Esophagus muscularis mucosa (tissue), 4 donors: ENCODE results near the gene TTC7B. TPM values are rescaled to one million over a fixed set of nuclear protein-coding genes. Genes with fewer than 3 reads are reported as not detected.
A peak's percentile ranks its signal among the peaks of the same experiment; 100 is the strongest.

ENCODE experiments used
- DNase-seq: peaks from one replicate; pipeline ENCODE4 v3.0.0-alpha.2; 2017; ENCODE audit errors: extremely low spot score
- H3K27ac ChIP-seq, 4 donors: fragments of 200-600 bp; sonication (generic); replicated peaks in 1 of 4; 1 replicate in 3 of 4; 2 replicates in 1 of 4; pipeline ENCODE4 v1.5.1; 2016 to 2019; ENCODE audit warnings: mild to moderate bottlenecking in 1 of 4
- H3K27me3 ChIP-seq, 4 donors: fragments of 200-600 bp; sonication (generic); one replicate each; pipeline versions ENCODE4 v1.5.1 to v1.6.0; 2016 to 2019
- H3K36me3 ChIP-seq, 4 donors: fragments of 200-600 bp; sonication (generic); one replicate each; pipeline ENCODE4 v1.5.1; 2016 to 2019
- H3K4me1 ChIP-seq, 4 donors: fragments of 200-600 bp; sonication (generic); one replicate each; pipeline ENCODE4 v1.5.1; 2016 to 2019
- H3K4me3 ChIP-seq, 4 donors: fragments of 200-600 bp; sonication (generic); 1 replicate in 2 of 4; 2 replicates in 2 of 4; pipeline ENCODE4 v1.5.1; 2016 to 2019; ENCODE audit warnings: mild to moderate bottlenecking in 4 of 4, moderate library complexity in 1 of 4
- H3K9me3 ChIP-seq, 4 donors: fragments of 200-600 bp; sonication (generic); 1 replicate in 3 of 4; 2 replicates in 1 of 4; pipeline ENCODE4 v1.5.1; 2016 to 2019
- CTCF ChIP-seq, 3 experiments: fragments of 200-600 bp in 2 of 3; fragments of 450-650 bp in 1 of 3; sonication (generic) in 2 of 3; IDR thresholded peaks; one replicate each; pipeline ENCODE4 v1.5.1; 2017 to 2019; ENCODE audit warnings: antibody characterized with exemption in 3 of 3, mild to moderate bottlenecking in 2 of 3, moderate library complexity in 1 of 3
- EP300 ChIP-seq: sonication (generic); formaldehyde crosslinking; IDR thresholded peaks from one replicate; pipeline ENCODE4 v1.6.1; 2017; ENCODE audit warnings: antibody characterized with exemption
- POLR2A ChIP-seq: fragments of 450-650 bp; IDR thresholded peaks from one replicate; pipeline ENCODE4 v1.6.1; 2017; ENCODE audit warnings: antibody characterized with exemption, moderate library complexity, mild to moderate bottlenecking, low read depth
- POLR2AphosphoS5 ChIP-seq, 2 donors: sonication (generic); formaldehyde crosslinking; IDR thresholded peaks; one replicate each; pipeline ENCODE4 v1.6.1; 2017; ENCODE audit warnings: antibody characterized with exemption in 2 of 2
- WGBS: methylation state at CpG from one replicate; pipeline ENCODE4 v1.1.5; 2018; 5-methylcytosine and 5-hydroxymethylcytosine counted together
- intact Hi-C: fragments of 100-400 bp; cut with DNase I; formaldehyde crosslinking; loops from one replicate; pipeline ENCODE4 v1.15.1; 2023
- total RNA-seq, 4 donors: library from RNA; depleted of rRNA; stranded (reverse); fragments of >200 nt; gene quantifications; one replicate each; pipeline versions ENCODE4 v1.1.0 to v1.2.1, GENCODE V29; 2016

Gene TTC7B
- total RNA-seq, 4 donors from 2014 or later = 54.4 to 148 (median 113) TPM

- Histone ChIP-seq H3K4me1 (peaks cover 36 to 98% (median 90%) of the 10 kb centered on the region in 4 donors), H3K36me3 (no peaks in the 10 kb centered on the region), H3K27me3 (no peaks in the 10 kb centered on the region), H3K4me3 (no peak overlapping the region), H3K9me3 (no peaks in the 10 kb centered on the region), H3K27ac (peak overlapping the region; percentile 76 to 85 (median 80))
- TF ChIP-seq POLR2AphosphoS5 (IDR thresholded peaks at IDR 0.05) (no peak), POLR2A (no peak), EP300 (no peak), CTCF (IDR thresholded peaks at IDR 0.05) (no peak)
- no peak for DNase-seq
- WGBS = 66% methylated on average over 6 of the region's 6 CpGs
- intact Hi-C loops = no loop called here
Observed at GRCh38 chr14:90551070-90551704, 265.0 kb downstream of the TTC7B start.

- WGBS = 93% methylated on average over 8 of the region's 10 CpGs
- Histone ChIP-seq H3K27me3 (no peaks in the 10 kb centered on the region), H3K4me3 (no peak overlapping the region), H3K9me3 (no peaks in the 10 kb centered on the region), H3K4me1 (peaks cover 32 to 98% (median 90%) of the 10 kb centered on the region in 4 donors), H3K36me3 (no peaks in the 10 kb centered on the region), H3K27ac (peak overlapping the region; percentile 6 to 85 (median 36))
- intact Hi-C loops = no loop called here
- no peak for DNase-seq
- TF ChIP-seq CTCF (IDR thresholded peaks at IDR 0.05) = no peak
- no peak for TF ChIP-seq POLR2AphosphoS5 (IDR thresholded peaks at IDR 0.05)
- no peak for TF ChIP-seq EP300
- no peak for TF ChIP-seq POLR2A
Observed at GRCh38 chr14:90549794-90550641, 266.2 kb downstream of the TTC7B start.

GRCh38 chr14:90548455-90548854 lies 267.8 kb downstream of the TTC7B start:
- TF ChIP-seq CTCF (IDR thresholded peaks at IDR 0.05) = no peak
- TF ChIP-seq POLR2AphosphoS5 (IDR thresholded peaks at IDR 0.05) = no peak
- TF ChIP-seq EP300 = no peak
- TF ChIP-seq POLR2A = no peak
- Histone ChIP-seq H3K4me3 (no peak overlapping the region), H3K36me3 (no peaks in the 10 kb centered on the region), H3K4me1 (peaks cover 26 to 89% (median 81%) of the 10 kb centered on the region in 4 donors), H3K27ac (peak overlapping the region; percentile 6 to 80 (median 26)), H3K9me3 (no peaks in the 10 kb centered on the region), H3K27me3 (no peaks in the 10 kb centered on the region)
- WGBS = 86% methylated on average over 3 of the region's 3 CpGs
- intact Hi-C loops = no loop called here
- DNase-seq = no peak

- no peaks in the 10 kb centered on the region for H3K36me3 ChIP-seq
- H3K4me1 ChIP-seq = peaks cover 26 to 84% (median 76%) of the 10 kb centered on the region in 4 donors
- no peaks in the 10 kb centered on the region for H3K27me3 ChIP-seq
- intact Hi-C loops = no loop called here
- TF ChIP-seq POLR2A (no peak), POLR2AphosphoS5 (IDR thresholded peaks at IDR 0.05) (no peak), CTCF (IDR thresholded peaks at IDR 0.05) (no peak), EP300 (no peak)
- no peak overlapping the region for H3K4me3 ChIP-seq
- no peaks in the 10 kb centered on the region for H3K9me3 ChIP-seq
- peak overlapping the region; percentile 6 to 80 (median 40) for H3K27ac ChIP-seq
- no peak for DNase-seq
- WGBS = 100% methylated on average over 2 of the region's 3 CpGs
Observed at GRCh38 chr14:90547968-90548367, 268.3 kb downstream of the TTC7B start.
